PC-3 (cell line): ENCODE results near the gene ZC3H11A. TPM values are rescaled to one million over a fixed set of nuclear protein-coding genes. Genes with fewer than 3 reads are reported as not detected.

Source experiments
- ATAC-seq: fragments of 200-7000 bp; cut with Tn5 transposase; 2 replicates; pipeline ENCODE4 v1.9.1; 2020; ENCODE audit warnings: mild to moderate bottlenecking, moderate library complexity
- BruUV-seq: library from RNA; stranded (reverse); fragments of 400-500 nt; replicated peaks from 2 replicates; lab custom pipeline; 2021; lab: Mats Ljungman, UMichigan
- CTCF ChIA-PET: fragments of 300-600 bp; sonication (Branson Sonifier 250); formaldehyde crosslinking; loops from one replicate; lab custom pipeline; 2022; ENCODE audit warnings: antibody characterized with exemption; lab: Charles Lee
- POLR2A ChIA-PET: fragments of 300-600 bp; sonication (Branson Sonifier 250); formaldehyde crosslinking; loops from one replicate; lab custom pipeline; 2022; ENCODE audit warnings: antibody characterized with exemption; ENCODE audit not compliant: unreplicated experiment; lab: Charles Lee
- DNase-seq: peaks from one replicate; pipeline ENCODE4 v3.0.0-alpha.2; 2015
- H2AFZ ChIP-seq: fragments of 300-600 bp; sonication (generic); 2 replicates; pipeline ENCODE4 v1.6.0; 2016; ENCODE audit warnings: antibody characterized with exemption, low read length
- H3F3A ChIP-seq: fragments of 300-600 bp; sonication (generic); one replicate; pipeline ENCODE4 v1.6.0; 2017; ENCODE audit warnings: antibody characterized with exemption, low read length, control low read depth, mild to moderate bottlenecking; ENCODE audit not compliant: unreplicated experiment
- H3K27ac ChIP-seq: fragments of 300-600 bp; sonication (generic); 2 replicates; pipeline ENCODE4 v1.5.1; 2016; ENCODE audit warnings: mild to moderate bottlenecking, low read length
- H3K27me3 ChIP-seq: fragments of 300-600 bp; sonication (generic); 2 replicates; pipeline ENCODE4 v1.6.1; 2016; ENCODE audit warnings: low read length, mixed read lengths
- H3K36me3 ChIP-seq: fragments of 300-600 bp; sonication (generic); 2 replicates; pipeline ENCODE4 v1.6.1; 2016; ENCODE audit warnings: low read depth, mixed run types, low read length, mixed read lengths
- H3K4me1 ChIP-seq: fragments of 300-600 bp; sonication (generic); 2 replicates; pipeline ENCODE4 v1.5.1; 2016; ENCODE audit warnings: low read length; ENCODE audit not compliant: insufficient read depth
- H3K4me2 ChIP-seq: fragments of 300-600 bp; sonication (generic); 2 replicates; pipeline ENCODE4 v1.6.0; 2016; ENCODE audit warnings: low read length
- H3K4me3 ChIP-seq: fragments of 300-600 bp; sonication (generic); 2 replicates; pipeline ENCODE4 v1.5.1; 2016; ENCODE audit warnings: mild to moderate bottlenecking, low read length, mixed read lengths
- H3K79me2 ChIP-seq: fragments of 300-600 bp; sonication (generic); 2 replicates; pipeline ENCODE4 v1.6.1; 2017; ENCODE audit warnings: low read length, mixed read lengths
- H3K9ac ChIP-seq: fragments of 300-600 bp; sonication (generic); 2 replicates; pipeline ENCODE4 v1.6.0; 2016; ENCODE audit warnings: mild to moderate bottlenecking, low read length
- H3K9me2 ChIP-seq: fragments of 300-600 bp; sonication (generic); replicated peaks from 2 replicates; pipeline ENCODE4 v1.6.1; 2016; ENCODE audit warnings: mixed run types, low read length, mixed read lengths
- H3K9me3 ChIP-seq: fragments of 300-600 bp; sonication (generic); 2 replicates; pipeline ENCODE4 v1.6.1; 2016; ENCODE audit warnings: low read length, mixed read lengths
- H4K20me1 ChIP-seq: fragments of 300-600 bp; sonication (generic); 2 replicates; pipeline ENCODE4 v1.6.1; 2016; ENCODE audit warnings: low read length, mixed read lengths
- EZH2 ChIP-seq: fragments of 300-600 bp; sonication (generic); IDR thresholded peaks from one replicate; pipeline ENCODE4 v1.6.1; 2017; ENCODE audit warnings: antibody characterized with exemption, mild to moderate bottlenecking, low read length; ENCODE audit not compliant: unreplicated experiment
- EZH2phosphoT487 ChIP-seq: fragments of 300-600 bp; sonication (generic); IDR thresholded peaks from 2 replicates; pipeline ENCODE4 v1.6.1; 2018; ENCODE audit warnings: mild to moderate bottlenecking, antibody characterized with exemption, low read length, borderline replicate concordance
- intact Hi-C: fragments of 100-400 bp; cut with micrococcal nuclease; formaldehyde crosslinking; loops from 2 replicates; pipeline ENCODE4 v1.9.0; 2023
- total RNA-seq: library from RNA; depleted of rRNA; stranded (reverse); fragments of >200 nt; gene quantifications from 2 replicates; pipeline ENCODE4 v1.2.3, GENCODE V29; 2014
- TF ChIP-seq, protein P1 (sequence below): fragments of 300-600 bp; sonication (generic); conservative IDR thresholded peaks from 2 replicates; pipeline ENCODE4 v1.5.1; 2017; ENCODE audit warnings: antibody characterized with exemption, low read depth, mild to moderate bottlenecking, low read length

Gene ZC3H11A
- total RNA-seq, 1 experiment from 2014 or later, result 77.9 TPM

DNA sequence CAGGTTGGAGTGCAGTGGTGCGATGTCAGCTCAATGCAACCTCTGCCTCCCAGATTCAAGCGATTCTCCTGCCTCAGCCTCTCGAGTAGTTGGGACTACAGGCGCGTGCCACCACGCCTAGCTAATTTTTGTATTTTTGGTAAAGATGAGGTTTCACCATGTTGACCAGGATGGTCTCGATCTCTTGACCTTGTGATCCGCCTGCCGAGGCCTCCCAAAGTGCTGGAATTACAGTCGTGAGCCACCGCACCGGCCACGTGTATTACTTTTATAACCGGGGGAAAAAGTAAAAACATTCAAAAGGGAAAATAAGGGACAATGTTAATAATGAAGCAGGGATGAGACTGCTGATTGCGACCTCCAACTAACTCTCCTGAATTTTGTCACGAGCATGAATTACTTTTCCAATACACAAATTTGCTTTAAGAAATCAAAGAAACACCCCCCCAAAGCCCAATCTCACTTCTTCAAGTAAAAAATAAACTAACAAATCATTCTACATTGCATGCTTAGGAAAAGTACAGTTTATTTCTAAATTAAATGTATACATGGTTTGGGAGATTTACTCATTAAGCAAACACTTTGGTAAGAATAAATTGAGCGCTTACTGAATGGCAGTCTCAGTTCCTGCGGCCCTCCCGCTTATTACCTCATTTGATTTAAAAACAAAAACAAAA, 521 bp upstream of the ZC3H11A start:
- Histone ChIP-seq H3K9me3 (no peaks in the 10 kb centered on the region), H3K9ac (peak overlapping the region; percentile 91), H3K36me3 (peaks cover 34% of the 10 kb centered on the region), H3K4me1 (peaks cover 25% of the 10 kb centered on the region), H3K4me2 (peak overlapping the region; percentile 92), H3K4me3 (peak overlapping the region; percentile 89), H4K20me1 (peaks cover 37% of the 10 kb centered on the region), H3F3A (no peaks in the 10 kb centered on the region), H2AFZ (peak overlapping the region; percentile 95), H3K27ac (peak overlapping the region; percentile 14; the same call in 1 of the 2 replicates), H3K79me2 (peaks cover 48% of the 10 kb centered on the region), H3K27me3 (no peaks in the 10 kb centered on the region), H3K9me2 (no peaks in the 10 kb centered on the region)
- TF ChIP-seq, protein P1, sequence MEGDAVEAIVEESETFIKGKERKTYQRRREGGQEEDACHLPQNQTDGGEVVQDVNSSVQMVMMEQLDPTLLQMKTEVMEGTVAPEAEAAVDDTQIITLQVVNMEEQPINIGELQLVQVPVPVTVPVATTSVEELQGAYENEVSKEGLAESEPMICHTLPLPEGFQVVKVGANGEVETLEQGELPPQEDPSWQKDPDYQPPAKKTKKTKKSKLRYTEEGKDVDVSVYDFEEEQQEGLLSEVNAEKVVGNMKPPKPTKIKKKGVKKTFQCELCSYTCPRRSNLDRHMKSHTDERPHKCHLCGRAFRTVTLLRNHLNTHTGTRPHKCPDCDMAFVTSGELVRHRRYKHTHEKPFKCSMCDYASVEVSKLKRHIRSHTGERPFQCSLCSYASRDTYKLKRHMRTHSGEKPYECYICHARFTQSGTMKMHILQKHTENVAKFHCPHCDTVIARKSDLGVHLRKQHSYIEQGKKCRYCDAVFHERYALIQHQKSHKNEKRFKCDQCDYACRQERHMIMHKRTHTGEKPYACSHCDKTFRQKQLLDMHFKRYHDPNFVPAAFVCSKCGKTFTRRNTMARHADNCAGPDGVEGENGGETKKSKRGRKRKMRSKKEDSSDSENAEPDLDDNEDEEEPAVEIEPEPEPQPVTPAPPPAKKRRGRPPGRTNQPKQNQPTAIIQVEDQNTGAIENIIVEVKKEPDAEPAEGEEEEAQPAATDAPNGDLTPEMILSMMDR, result no peak
- TF ChIP-seq EZH2phosphoT487, result no peak
- POLR2A ChIA-PET, result interaction anchor here (0.7 kb wide), 2 partner anchors 11 to 280 kb away, joined by 4 to 20 read pairs; no protein-coding TSS in a partner anchor
- TSS peak; percentile 94 for BruUV-seq
- CTCF ChIA-PET, result no interaction called here
- ATAC-seq (no peak), DNase-seq (no peak)
- intact Hi-C loops, result loop anchor here (5.0 to 10.0 kb wide), 3 partner anchors 170 to 262 kb away; partner anchors contain the start of gene ATP2B4

DNA sequence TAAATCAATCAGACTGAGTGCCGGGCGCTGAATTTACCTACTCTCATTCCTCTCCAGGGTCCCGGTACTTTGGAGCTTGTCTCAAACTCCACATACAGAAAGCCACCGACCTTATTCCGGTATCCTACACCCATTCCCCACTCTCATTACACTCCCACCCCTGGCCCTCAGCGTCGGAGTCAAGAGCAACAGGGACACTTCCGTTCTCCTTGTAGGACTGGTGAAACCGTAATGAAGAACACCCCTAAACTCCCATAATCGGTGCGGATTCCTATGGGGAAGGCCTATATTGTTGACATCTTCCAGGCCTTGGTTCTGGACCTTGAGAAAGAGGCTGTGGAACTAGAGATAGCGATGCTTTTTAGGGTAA, 798 bp downstream of the ZC3H11A start:
- Histone ChIP-seq H3K27ac (peak overlapping the region; percentile 78), H3K9me3 (no peaks in the 10 kb centered on the region), H3K79me2 (peaks cover 62% of the 10 kb centered on the region), H3F3A (no peaks in the 10 kb centered on the region), H3K4me3 (peak overlapping the region; percentile 89), H3K4me2 (peak overlapping the region; percentile 92), H3K9ac (peak overlapping the region; percentile 91), H3K9me2 (no peaks in the 10 kb centered on the region), H3K27me3 (no peaks in the 10 kb centered on the region), H3K4me1 (peaks cover 25% of the 10 kb centered on the region), H3K36me3 (peaks cover 36% of the 10 kb centered on the region), H2AFZ (peak overlapping the region; percentile 60), H4K20me1 (peaks cover 42% of the 10 kb centered on the region)
- ChIA-PET POLR2A (no interaction called here), CTCF (no interaction called here)
- intact Hi-C loops, result loop anchor here (5.0 to 10.0 kb wide), 3 partner anchors 171 to 261 kb away; partner anchors contain the start of gene ATP2B4
- TSS peak; percentile 49 for BruUV-seq
- no peak for TF ChIP-seq EZH2
- TF ChIP-seq, protein P1, result no peak
- TF ChIP-seq EZH2phosphoT487, result no peak
- ATAC-seq (peak; percentile 30), DNase-seq (peak; percentile 52)

DNA sequence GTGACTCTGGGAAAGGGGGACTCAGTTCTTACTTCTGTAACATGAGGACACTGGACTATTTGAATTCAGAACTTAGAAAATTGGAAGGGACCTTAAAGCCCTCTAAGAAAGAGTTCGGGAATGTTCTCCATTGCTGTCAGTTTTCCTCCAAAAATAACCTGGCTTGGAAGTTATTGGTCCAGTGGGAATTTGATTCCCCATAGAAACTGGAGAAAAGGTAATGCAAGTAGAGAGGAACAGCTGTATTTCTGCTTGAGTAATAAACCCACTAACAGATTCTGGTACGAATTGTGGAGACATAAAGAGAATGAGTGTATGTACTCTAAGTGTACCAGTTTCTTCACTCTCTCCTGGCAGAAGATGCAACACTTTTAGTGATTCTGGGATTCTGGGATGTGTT, 1.8 kb downstream of the ZC3H11A start:
- ChIA-PET CTCF (no interaction called here), POLR2A (no interaction called here)
- ATAC-seq, result no peak
- no peaks in the 10 kb centered on the region for H3K9me3 ChIP-seq
- H3K9me2 ChIP-seq, result no peaks in the 10 kb centered on the region
- H3K27ac ChIP-seq, result no peak overlapping the region
- peaks cover 71% of the 10 kb centered on the region for H3K79me2 ChIP-seq
- no peaks in the 10 kb centered on the region for H3F3A ChIP-seq
- intact Hi-C loops, result loop anchor here (5.0 to 10.0 kb wide), 3 partner anchors 172 to 262 kb away; partner anchors contain the start of gene ATP2B4
- H3K36me3 ChIP-seq, result peaks cover 43% of the 10 kb centered on the region
- TF ChIP-seq EZH2phosphoT487 (no peak), EZH2 (no peak)
- TF ChIP-seq, protein P1, result no peak
- no TSS peak for BruUV-seq
- H2AFZ ChIP-seq, result no peak overlapping the region
- no peaks in the 10 kb centered on the region for H3K27me3 ChIP-seq
- peaks cover 25% of the 10 kb centered on the region for H3K4me1 ChIP-seq
- no peak for DNase-seq
- H3K4me2 ChIP-seq, result peak overlapping the region; percentile 92
- H4K20me1 ChIP-seq, result peaks cover 50% of the 10 kb centered on the region
- H3K9ac ChIP-seq, result no peak overlapping the region
- peak overlapping the region; percentile 89 for H3K4me3 ChIP-seq
